ENCODE data around the gene PLA2G12B.
"Not testable (repeated sequence)": the region's sequence is repeated elsewhere in the genome, so short reads cannot be mapped to it uniquely, and the experiment has no call there.

The PLA2G12B gene

DNA sequence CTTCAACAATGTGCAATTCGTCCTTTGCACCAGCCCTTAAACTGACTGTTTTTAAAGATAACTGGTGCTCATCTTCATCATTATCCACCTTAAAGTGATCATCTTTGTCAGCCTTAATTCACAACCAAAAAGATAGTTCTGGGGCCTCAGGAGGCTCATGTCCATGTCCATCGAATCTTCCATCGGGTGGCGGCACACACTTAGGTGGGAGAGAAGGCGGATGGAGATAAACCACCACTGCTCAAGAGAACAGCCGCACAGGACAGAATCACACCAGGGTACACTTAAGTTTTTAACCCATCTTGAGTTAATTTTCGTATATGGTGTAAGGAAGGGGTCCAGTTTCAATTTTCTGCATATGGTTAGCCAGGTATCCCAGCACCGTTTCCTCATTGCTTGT is 36.3 kb downstream of the PLA2G12B start:
- Mint-ChIP-seq H3K4me1 (ENCODE audit: low read depth) (no peaks in the 10 kb centered on the region), H3K36me3 (peaks cover 11% of the 10 kb centered on the region)

DNA sequence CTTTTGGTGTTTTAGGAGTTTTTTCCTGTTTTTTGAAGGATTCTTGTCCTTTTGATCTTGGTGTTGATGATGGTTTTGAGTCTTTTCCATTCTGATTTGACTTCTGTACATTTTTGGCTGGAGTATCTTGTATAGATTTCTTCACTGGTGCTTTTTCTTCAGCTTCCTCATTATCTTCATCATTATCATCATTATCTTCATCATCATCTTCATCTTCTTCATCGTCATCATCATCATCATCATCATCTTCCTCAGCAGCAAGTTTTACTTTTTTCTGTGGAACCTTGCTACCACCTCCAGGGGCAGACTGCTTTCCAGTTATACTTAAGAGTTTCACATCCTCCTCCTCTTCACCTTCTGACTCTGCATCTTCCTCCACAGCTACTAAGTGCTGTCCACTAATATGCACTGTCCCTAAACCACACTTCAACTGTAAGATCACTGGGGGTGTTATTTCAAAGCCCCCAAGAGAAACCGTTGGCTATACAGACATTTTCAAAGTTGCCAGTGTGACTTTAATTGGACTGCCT is 36.7 kb downstream of the PLA2G12B start:
- H3K27ac Mint-ChIP-seq; H3K4me3 Mint-ChIP-seq; H3K4me1 Mint-ChIP-seq (ENCODE audit: low read depth); H3K27me3 Mint-ChIP-seq: not testable (repeated sequence)
- Mint-ChIP-seq H3K36me3 (peaks cover 11% of the 10 kb centered on the region), H3K9me3 (ENCODE audit: low read depth) (peaks cover 21% of the 10 kb centered on the region)

More for the DNA sequence above, 36.3 kb downstream of the PLA2G12B start:
- H3K9me3 Mint-ChIP-seq (ENCODE audit: low read depth) = peaks cover 21% of the 10 kb centered on the region
- no peak overlapping the region for H3K27ac Mint-ChIP-seq
- H3K27me3 Mint-ChIP-seq = peaks cover 9% of the 10 kb centered on the region
- no peak overlapping the region for H3K4me3 Mint-ChIP-seq

DNA sequence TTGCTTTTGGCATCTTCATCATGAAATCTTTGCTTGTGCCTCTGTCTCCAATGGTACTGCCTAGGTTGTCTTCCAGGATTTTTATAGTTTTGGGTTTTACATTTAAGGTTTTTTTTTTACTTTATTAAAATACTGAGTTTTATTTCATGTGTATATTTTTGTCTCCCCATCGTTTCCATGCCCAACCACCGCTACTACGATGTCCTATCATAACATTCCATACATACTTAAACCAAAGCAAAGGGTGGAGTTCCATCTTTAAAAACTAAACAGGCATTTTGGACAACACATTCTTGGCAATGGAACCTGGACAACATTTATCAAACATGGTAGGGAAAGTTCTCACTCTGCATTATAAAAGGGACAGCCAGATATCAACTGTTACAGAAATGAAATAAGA is 37.4 kb downstream of the PLA2G12B start:
- H3K27ac Mint-ChIP-seq; H3K27me3 Mint-ChIP-seq; H3K4me1 Mint-ChIP-seq (ENCODE audit: low read depth); H3K4me3 Mint-ChIP-seq: not testable (repeated sequence)
- Mint-ChIP-seq H3K36me3 (peaks cover 11% of the 10 kb centered on the region), H3K9me3 (ENCODE audit: low read depth) (peaks cover 18% of the 10 kb centered on the region)

DNA sequence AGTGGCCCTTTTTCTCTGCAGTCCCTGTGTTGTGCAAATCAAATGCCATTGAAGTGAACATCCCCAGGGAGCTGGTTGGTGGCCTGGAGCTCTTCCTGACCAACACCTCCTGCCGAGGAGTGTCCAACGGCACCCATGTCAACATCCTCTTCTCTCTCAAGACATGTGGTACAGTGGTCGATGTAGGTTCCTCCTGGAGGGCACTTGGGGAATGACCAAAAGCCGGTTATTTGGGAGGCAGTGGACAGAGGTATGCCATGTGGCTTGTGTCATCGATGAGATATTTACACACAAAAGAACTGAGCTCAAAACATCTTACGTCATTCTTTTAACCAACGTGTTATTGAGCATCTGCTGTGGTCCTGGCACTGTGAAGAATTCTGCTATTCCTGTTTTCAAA is 41.3 kb downstream of the PLA2G12B start:
- Mint-ChIP-seq H3K4me1 (ENCODE audit: low read depth) (no peaks in the 10 kb centered on the region), H3K36me3 (no peaks in the 10 kb centered on the region), H3K27me3 (no peaks in the 10 kb centered on the region), H3K9me3 (ENCODE audit: low read depth) (no peaks in the 10 kb centered on the region), H3K4me3 (no peak overlapping the region), H3K27ac (no peak overlapping the region)

DNA sequence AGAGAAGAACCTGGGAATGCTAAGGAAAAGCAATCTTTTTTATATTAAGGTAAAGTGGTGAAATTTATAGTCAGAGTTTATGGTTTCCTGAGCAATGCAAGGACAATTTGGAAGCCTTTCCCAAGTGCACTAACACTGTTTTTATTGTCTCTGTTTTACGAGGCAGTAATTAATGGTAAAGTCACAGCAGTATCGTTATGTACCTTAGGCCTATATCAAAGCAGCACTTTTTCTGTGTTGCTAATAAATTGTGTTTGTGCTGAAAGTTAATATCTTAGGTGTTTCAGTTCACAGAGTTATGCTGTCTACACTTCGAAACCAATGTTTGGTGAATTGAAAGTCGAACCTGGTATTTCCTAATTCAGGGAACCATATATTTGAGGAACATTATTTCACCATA is 41.9 kb downstream of the PLA2G12B start:
- no peaks in the 10 kb centered on the region for H3K27me3 Mint-ChIP-seq
- no peaks in the 10 kb centered on the region for H3K9me3 Mint-ChIP-seq (ENCODE audit: low read depth)
- H3K4me3 Mint-ChIP-seq = no peak overlapping the region
- no peaks in the 10 kb centered on the region for H3K36me3 Mint-ChIP-seq
- H3K27ac Mint-ChIP-seq = no peak overlapping the region
- H3K4me1 Mint-ChIP-seq (ENCODE audit: low read depth) = no peaks in the 10 kb centered on the region

DNA sequence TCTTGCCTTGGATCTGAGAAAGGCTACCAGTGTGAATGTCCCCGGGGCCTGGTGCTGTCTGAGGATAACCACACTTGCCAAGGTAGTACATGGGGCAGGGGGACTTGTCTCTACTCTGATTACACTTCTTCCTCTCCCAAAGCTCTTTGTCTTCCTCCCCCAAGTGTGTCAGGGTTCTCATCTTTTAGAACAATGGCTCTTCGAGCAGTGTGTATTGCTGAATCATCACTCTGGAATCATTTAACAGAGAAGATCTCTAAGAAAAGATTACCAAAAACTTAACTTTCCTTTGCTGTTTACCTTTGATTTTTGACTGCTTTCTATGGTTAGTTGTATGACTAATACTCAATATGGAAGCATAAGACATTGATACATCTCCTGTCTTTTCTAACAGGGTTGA is 42.8 kb downstream of the PLA2G12B start:
- H3K9me3 Mint-ChIP-seq (ENCODE audit: low read depth) = no peaks in the 10 kb centered on the region
- H3K4me1 Mint-ChIP-seq (ENCODE audit: low read depth) = no peaks in the 10 kb centered on the region
- H3K27ac Mint-ChIP-seq = no peak overlapping the region
- no peaks in the 10 kb centered on the region for H3K36me3 Mint-ChIP-seq
- H3K4me3 Mint-ChIP-seq = no peak overlapping the region
- H3K27me3 Mint-ChIP-seq = no peaks in the 10 kb centered on the region

DNA sequence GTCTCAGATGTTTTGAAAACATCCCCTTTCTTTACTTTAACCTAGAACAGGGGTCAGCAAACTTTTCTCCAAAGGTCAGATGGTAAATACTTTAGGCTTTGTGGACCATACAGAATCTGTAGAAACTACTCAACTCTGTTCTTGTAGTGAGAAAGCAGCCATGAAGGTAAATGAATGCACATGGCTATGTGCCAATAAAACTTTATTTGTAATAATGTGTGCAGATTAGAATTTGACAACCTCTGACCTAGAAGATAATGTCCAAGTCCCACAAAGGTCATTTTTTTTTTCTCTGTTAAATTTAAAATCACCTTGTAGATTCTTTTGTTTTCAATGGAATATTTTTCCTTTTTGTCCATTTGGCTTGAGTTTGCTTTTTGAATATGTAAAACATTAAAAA is 43.9 kb downstream of the PLA2G12B start:
- H3K27ac Mint-ChIP-seq = no peak overlapping the region

DNA sequence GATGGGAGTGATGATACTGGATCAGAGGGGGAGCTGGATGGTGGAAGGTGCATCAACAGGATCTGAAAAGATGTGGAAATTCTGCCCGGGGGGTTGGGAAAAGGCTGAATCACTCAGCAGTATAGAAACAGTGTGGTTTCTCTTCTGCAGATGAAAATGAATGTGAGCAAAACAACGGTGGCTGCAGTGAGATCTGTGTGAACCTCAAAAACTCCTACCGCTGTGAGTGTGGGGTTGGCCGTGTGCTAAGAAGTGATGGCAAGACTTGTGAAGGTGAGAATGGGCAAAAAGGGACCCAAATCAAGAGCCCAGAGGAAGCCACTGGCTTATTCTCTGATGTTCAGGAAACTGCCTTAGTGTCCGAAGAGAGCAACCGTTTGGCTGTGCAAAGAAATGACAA is 48.2 kb downstream of the PLA2G12B start:
- no peaks in the 10 kb centered on the region for H3K4me1 Mint-ChIP-seq (ENCODE audit: low read depth)
- H3K27ac Mint-ChIP-seq = no peak overlapping the region
- H3K4me3 Mint-ChIP-seq = no peak overlapping the region
- H3K27me3 Mint-ChIP-seq = no peaks in the 10 kb centered on the region
- no peaks in the 10 kb centered on the region for H3K36me3 Mint-ChIP-seq
- no peaks in the 10 kb centered on the region for H3K9me3 Mint-ChIP-seq (ENCODE audit: low read depth)

More for the DNA sequence above, 43.9 kb downstream of the PLA2G12B start:
- Mint-ChIP-seq H3K4me3 (no peak overlapping the region), H3K36me3 (no peaks in the 10 kb centered on the region), H3K4me1 (ENCODE audit: low read depth) (no peaks in the 10 kb centered on the region), H3K9me3 (ENCODE audit: low read depth) (no peaks in the 10 kb centered on the region), H3K27me3 (no peaks in the 10 kb centered on the region)

DNA sequence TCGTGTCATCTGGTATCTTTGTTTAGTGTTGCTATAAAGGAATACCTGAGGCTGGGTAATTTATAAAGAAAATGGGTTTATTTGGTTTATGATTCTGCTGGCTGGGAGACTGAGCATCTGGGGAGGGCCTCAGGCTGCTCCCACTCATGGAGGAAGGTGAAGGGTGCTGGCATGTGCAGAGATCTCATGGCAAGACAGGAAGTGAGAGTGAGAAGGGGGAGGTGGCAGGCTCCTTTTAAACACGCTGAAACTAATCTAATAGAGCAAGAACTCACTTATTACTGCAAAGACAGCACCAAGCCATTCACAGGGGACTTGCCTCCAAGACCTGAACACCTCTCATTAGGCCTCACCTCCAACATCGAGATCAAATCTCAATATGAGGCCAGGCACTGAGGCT is 49.8 kb downstream of the PLA2G12B start:
- H3K27ac Mint-ChIP-seq = no peak overlapping the region
- H3K27me3 Mint-ChIP-seq = peaks cover 3% of the 10 kb centered on the region
- no peaks in the 10 kb centered on the region for H3K4me1 Mint-ChIP-seq (ENCODE audit: low read depth)
- no peaks in the 10 kb centered on the region for H3K9me3 Mint-ChIP-seq (ENCODE audit: low read depth)
- H3K4me3 Mint-ChIP-seq = no peak overlapping the region
- peaks cover 3% of the 10 kb centered on the region for H3K36me3 Mint-ChIP-seq

DNA sequence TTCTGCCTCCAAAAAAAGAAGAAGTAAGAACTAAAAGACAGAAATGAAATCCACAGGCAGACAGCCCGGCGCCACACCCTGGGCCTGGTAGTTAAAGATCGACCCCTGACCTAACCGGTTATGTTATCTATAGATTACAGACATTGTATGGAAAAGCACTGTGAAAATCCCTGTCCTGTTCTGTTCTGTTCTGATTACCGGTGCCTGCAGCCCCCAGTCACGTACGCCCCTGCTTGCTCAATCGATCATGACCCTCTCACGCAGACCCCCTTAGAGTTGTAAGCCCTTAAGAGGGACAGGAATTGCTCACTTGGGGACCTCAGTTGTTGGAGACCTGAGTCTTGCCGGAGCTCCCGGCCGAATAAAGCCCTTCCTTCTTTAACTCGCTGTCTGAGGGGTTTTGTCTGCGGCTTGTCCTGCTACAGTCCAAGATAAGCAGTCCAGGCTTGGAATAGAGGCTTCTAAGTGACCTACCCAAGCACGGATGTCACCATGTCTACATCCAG is 50.6 kb downstream of the PLA2G12B start:
- not testable (repeated sequence) for H3K27ac Mint-ChIP-seq

DNA sequence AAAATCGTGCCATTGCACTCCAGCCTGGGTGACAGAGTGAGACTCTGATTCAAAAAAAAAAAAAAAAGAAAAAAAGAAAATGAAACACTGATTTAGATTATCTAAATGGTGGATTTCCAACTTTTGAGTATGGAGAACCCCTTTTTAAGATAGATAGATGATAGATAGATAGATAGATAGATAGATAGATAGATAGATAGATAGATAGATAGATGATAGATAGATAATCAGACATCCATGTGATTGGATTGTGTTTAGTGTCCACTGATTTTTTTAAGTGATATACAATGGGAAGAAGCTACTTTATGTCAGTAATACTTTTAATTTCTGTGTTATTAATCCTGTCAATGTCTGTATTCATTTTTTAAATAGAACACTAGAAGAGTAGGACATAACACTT is 55.1 kb downstream of the PLA2G12B start:
- Mint-ChIP-seq H3K4me3 (no peak overlapping the region), H3K27ac (no peak overlapping the region), H3K36me3 (peaks cover 3% of the 10 kb centered on the region), H3K9me3 (ENCODE audit: low read depth) (no peaks in the 10 kb centered on the region), H3K27me3 (peaks cover 8% of the 10 kb centered on the region), H3K4me1 (ENCODE audit: low read depth) (no peaks in the 10 kb centered on the region)

More for the DNA sequence above, 50.6 kb downstream of the PLA2G12B start:
- not testable (repeated sequence) for H3K4me3 Mint-ChIP-seq; H3K36me3 Mint-ChIP-seq; H3K27me3 Mint-ChIP-seq; H3K4me1 Mint-ChIP-seq (ENCODE audit: low read depth); H3K9me3 Mint-ChIP-seq (ENCODE audit: low read depth)

DNA sequence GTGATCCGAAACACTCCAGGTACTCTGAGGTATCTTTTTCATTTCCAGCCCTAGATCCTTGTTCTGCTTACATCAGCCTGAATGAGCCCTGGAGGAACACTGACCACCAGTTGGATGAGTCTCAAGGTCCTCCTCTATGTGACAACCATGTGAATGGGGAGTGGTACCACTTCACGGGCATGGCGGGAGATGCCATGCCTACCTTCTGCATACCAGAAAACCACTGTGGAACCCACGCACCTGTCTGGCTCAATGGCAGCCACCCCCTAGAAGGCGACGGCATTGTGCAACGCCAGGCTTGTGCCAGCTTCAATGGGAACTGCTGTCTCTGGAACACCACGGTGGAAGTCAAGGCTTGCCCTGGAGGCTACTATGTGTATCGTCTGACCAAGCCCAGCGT is 56.0 kb downstream of the PLA2G12B start:
- Mint-ChIP-seq H3K27ac (no peak overlapping the region), H3K9me3 (ENCODE audit: low read depth) (no peaks in the 10 kb centered on the region), H3K4me1 (ENCODE audit: low read depth) (no peaks in the 10 kb centered on the region), H3K27me3 (peaks cover 12% of the 10 kb centered on the region), H3K4me3 (no peak overlapping the region), H3K36me3 (peaks cover 6% of the 10 kb centered on the region)

DNA sequence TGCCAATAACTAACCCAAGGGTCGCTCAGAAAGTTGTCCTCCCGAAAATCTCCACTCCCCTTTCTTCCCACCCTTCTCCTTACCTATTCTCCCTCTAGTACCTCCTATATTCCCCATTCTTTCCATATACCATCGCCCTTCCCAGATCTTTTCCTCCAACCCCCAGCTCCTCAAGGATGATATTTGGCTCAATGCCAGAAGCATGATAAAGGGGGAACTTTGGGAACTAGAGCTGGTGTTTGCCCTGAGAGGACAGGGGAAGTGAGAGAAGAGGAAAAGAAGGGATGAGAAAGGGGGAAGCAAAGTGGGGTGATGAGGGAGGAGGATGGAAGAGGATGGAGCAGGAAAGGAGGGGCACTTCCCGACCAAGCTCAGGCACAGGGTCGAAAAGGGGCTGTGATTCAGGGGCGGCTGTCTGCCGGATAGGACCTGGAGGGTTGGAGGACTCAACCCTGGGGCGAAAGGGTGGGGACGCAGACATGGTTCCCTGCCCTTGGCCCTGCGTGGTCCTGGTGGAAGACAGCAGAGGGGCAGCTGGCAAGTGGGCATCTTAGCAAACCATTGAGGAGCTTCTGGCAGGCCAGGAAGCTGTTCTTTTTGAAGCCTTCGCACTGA is 59.3 kb downstream of the PLA2G12B start:
- no peaks in the 10 kb centered on the region for H3K4me1 Mint-ChIP-seq (ENCODE audit: low read depth)
- peaks cover 11% of the 10 kb centered on the region for H3K27me3 Mint-ChIP-seq
- no peaks in the 10 kb centered on the region for H3K9me3 Mint-ChIP-seq (ENCODE audit: low read depth)

DNA sequence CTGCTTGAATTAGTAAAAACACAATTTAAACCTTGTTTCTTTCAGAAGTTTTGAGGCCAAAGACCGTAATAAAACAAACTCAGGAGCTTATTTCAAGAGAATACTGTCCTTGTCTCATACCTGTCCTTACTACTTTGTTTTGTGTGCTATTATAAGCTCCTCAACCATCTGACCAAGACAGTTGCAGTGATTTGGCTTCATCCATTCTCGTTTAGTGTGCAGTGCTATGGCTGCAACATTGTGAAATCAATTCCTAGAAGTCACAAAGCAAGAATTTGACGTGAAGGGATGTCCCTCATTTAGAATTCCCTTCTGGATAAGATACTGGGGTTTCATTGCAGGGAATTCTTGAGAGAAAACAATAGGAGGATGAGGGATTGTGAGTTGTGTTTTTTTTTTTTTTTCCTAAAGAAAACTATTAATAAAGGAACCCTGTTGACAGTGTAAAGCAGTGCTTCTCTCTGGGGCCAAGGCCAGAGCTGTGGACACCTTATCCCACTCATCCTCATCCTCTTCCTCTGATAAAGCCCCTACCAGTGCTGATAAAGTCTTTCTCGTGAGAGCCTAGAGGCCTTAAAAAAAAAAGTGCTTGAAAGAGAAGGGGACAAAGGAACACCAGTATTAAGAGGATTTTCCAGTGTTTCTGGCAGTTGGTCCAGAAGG is 61.3 kb downstream of the PLA2G12B start, which contains the start of gene OIT3:
Gene OIT3, plus strand, starts transcription at position 604 of the 663 bp plus-strand sequence. CDS start 60 bp downstream, outside the sequence.
- H3K9me3 Mint-ChIP-seq (ENCODE audit: low read depth) = no peaks in the 10 kb centered on the region
- no peak within 1 kb of the TSS for H3K4me3 Mint-ChIP-seq
- peaks cover 2% of the 10 kb centered on the region for H3K4me1 Mint-ChIP-seq (ENCODE audit: low read depth)
- peaks cover 7% of the 10 kb centered on the region for H3K27me3 Mint-ChIP-seq
- no peak within 1 kb of the TSS for H3K27ac Mint-ChIP-seq
- H3K36me3 Mint-ChIP-seq = peaks cover 9% of the 10 kb centered on the region

More for the DNA sequence above, 59.3 kb downstream of the PLA2G12B start:
- Mint-ChIP-seq H3K4me3 (no peak overlapping the region), H3K36me3 (peaks cover 5% of the 10 kb centered on the region), H3K27ac (no peak overlapping the region)

DNA sequence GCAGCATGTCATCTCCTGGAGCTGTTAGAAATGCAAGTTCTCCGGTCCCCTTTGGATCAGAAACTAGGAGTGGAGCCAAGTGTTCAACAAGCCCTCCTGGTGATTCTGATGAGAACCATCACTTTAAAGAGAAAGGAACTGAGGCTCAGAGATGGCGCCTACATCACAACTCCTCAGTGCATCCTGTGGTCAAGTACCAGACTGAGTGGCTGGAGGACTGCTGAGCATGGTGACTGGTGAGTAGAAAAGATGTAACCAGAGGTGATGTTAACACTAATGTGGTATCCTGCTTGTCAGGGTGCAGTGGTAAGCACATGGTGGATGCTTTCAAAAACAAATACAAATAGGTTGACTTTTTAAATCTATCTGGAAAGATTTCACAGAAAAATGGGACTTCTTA is 64.5 kb downstream of the PLA2G12B start:
- Mint-ChIP-seq H3K36me3 (peaks cover 14% of the 10 kb centered on the region), H3K4me3 (no peak overlapping the region), H3K27ac (no peak overlapping the region), H3K9me3 (ENCODE audit: low read depth) (no peaks in the 10 kb centered on the region), H3K27me3 (peaks cover 5% of the 10 kb centered on the region), H3K4me1 (ENCODE audit: low read depth) (peaks cover 21% of the 10 kb centered on the region)
